CD1c-positive myeloid dendritic cell (primary cell): ENCODE data around the gene KMT2A.

Experiments used
- DNase-seq: peaks from one replicate; pipeline ENCODE4 v3.0.0-alpha.2; 2016; ENCODE audit errors: extremely low spot score

The KMT2A gene

GRCh38 chr11:118488480-118489109 is 52.3 kb downstream of the KMT2A start:
- DNase-seq, result peak; percentile 78

GRCh38 chr11:118491041-118491440 is 54.7 kb downstream of the KMT2A start:
- DNase-seq, result no peak

- DNase-seq, result no peak
These were observed 61.5 kb downstream of the KMT2A start for GRCh38 chr11:118497831-118498230.

GRCh38 chr11:118503216-118503615 is 66.9 kb downstream of the KMT2A start:
- no peak for DNase-seq

- DNase-seq, result no peak
These were observed 75.3 kb downstream of the KMT2A start for GRCh38 chr11:118511601-118512000.

- no peak for DNase-seq
These were observed 77.8 kb downstream of the KMT2A start for GRCh38 chr11:118514103-118514502.

DNA sequence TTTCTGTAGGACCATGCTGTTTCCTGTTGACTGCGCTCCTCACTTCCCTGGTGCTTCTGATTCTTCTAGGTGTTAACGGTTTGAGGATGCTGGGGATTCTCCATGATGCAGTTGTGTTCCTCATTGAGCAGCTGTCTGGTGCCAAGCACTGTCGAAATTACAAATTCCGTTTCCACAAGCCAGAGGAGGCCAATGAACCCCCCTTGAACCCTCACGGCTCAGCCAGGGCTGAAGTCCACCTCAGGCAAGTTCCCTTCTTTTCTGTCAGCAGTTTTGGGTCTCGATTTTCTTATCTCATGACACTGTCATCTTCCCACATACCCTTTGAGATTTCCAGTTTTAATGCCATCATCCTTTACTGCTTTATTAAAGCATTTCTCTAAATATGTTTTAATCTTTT is 83.3 kb downstream of the KMT2A start:
- no peak for DNase-seq

- DNase-seq, result peak; percentile 23
These were observed 85.6 kb downstream of the KMT2A start for GRCh38 chr11:118521892-118522311.

DNA sequence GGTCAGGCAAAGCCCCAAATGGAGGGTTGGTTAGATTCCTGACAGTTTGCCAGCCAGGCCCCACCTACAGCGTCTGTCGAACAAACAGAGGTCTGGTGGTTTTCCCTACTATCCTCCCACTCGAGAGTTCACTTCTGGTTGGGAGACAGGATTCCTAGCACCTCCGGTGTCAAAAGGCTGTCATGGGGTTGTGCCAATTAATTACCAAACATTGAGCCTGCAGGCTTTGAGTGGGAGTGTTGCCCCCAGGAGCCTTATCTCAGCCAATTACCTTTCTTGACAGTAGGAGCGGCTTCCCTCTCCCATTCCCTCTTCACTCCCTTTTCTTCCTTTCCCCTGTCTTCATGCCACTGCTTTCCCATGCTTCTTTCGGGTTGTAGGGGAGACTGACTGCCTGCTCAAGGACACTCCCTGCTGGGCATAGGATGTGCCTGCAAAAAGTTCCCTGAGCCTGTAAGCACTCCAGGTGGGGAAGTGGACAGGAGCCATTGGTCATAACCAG is 86.3 kb downstream of the KMT2A start:
- DNase-seq, result no peak

- DNase-seq, result peak; percentile 9
These were observed 88.1 kb downstream of the KMT2A start for GRCh38 chr11:118524356-118524755.

DNA sequence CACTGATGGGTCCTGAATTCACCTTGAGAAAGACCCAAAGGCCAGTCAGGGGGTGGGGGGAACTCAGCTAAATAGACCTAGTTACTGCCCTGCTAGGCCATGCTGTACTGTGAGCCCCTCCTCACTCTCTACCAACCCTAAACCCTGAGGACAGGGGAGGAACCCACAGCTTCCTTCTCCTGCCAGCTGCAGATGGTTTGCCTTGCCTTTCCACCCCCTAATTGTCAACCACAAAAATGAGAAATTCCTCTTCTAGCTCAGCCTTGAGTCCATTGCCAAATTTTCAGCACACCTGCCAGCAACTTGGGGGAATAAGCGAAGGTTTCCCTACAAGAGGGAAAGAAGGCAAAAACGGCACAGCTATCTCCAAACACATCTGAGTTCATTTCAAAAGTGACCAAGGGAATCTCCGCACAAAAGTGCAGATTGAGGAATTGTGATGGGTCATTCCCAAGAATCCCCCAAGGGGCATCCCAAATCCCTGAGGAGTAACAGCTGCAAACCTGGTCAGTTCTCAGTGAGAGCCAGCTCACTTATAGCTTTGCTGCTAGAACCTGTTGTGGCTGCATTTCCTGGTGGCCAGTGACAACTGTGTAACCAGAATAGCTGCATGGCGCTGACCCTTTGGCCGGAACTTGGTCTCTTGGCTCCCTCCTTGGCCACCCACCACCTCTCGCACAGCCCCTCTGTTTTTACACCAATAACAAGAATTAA is 88.6 kb downstream of the KMT2A start:
- DNase-seq, result no peak

- DNase-seq, result no peak
These were observed 90.4 kb downstream of the KMT2A start for GRCh38 chr11:118526688-118527087.

DNA sequence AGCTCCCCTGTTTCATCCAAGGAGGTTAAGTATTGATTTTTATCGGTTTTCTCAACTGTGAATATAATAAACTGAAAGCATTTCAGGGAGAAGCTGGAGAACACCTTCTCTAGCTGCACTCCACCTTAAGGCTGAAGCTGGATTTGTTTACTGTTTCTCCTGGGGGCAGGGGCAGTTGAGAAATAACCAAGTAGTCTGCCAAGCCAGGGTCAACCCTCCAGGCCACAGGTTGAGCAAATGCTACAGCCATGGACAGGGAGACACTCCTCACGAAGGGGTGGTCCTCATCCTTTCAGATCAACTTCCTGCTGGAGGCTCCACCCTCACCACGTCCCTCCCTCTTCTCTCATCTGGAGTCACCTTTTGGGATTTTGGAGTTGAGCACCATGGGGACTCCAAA is 90.8 kb downstream of the KMT2A start, which contains the start of gene TTC36:
Gene TTC36, plus strand, starts transcription at position 366 of the 400 bp plus-strand sequence. Its CDS starts 21 bp downstream, at position 387.
- no peak for DNase-seq

DNA sequence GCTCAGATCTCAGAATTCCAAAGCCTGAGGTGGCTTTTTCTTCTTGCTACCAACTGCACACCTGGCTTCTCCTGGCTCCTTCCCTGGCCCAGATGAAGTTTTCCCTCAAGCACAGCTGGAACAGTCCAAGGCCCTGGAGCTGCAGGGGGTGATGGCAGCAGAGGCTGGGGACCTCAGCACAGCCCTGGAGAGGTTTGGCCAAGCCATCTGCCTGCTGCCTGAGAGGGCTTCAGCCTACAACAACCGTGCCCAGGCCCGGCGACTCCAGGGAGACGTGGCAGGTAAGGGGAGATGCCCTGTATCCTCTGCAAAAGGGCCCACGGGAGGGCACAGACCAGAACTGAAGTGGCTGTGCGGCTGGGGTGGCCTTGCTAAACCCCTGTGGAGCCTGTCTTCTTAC is 92.2 kb downstream of the KMT2A start:
- DNase-seq, result no peak

- no peak for DNase-seq
These were observed 93.4 kb downstream of the KMT2A start for GRCh38 chr11:118529584-118530175.

- no peak for DNase-seq
These were observed 93.9 kb downstream of the KMT2A start for GRCh38 chr11:118530180-118530682.

GRCh38 chr11:118530683-118531596 is 94.6 kb downstream of the KMT2A start, which contains the start of gene TMEM25:
Gene TMEM25 (plus strand): TSS chr11:118531192. CDS start chr11:118531802, 610 bp downstream.
- DNase-seq, result peak; percentile 33

DNA sequence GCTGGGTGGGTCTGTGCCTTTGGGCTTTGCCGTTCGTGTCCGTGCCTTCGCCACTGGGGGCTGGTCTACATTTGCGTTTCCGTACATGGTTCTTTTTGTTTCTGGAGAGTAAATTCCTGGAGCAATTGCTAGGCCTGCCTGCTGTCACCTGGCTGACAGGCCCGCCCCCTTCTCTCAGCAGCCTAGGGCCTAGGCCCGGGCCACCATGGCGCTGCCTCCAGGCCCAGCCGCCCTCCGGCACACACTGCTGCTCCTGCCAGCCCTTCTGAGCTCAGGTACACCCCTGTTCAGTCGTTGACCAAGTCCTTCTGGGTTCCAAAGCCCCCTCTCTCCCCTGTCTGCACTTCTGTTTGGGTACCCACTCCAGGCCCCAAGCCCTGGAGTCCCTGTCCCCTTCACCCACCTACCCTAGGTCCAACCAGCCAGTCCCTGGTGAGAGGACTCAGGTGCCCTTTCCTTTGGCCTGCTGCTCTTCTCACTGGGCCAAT is 95.3 kb downstream of the KMT2A start:
- DNase-seq, result no peak

DNA sequence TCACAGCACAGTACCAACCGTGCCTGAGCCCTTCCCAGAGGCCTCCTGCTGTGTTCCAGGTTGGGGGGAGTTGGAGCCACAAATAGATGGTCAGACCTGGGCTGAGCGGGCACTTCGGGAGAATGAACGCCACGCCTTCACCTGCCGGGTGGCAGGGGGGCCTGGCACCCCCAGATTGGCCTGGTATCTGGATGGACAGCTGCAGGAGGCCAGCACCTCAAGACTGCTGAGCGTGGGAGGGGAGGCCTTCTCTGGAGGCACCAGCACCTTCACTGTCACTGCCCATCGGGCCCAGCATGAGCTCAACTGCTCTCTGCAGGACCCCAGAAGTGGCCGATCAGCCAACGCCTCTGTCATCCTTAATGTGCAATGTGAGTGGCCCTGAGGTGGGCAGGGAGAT is 95.8 kb downstream of the KMT2A start:
- DNase-seq, result no peak

DNA sequence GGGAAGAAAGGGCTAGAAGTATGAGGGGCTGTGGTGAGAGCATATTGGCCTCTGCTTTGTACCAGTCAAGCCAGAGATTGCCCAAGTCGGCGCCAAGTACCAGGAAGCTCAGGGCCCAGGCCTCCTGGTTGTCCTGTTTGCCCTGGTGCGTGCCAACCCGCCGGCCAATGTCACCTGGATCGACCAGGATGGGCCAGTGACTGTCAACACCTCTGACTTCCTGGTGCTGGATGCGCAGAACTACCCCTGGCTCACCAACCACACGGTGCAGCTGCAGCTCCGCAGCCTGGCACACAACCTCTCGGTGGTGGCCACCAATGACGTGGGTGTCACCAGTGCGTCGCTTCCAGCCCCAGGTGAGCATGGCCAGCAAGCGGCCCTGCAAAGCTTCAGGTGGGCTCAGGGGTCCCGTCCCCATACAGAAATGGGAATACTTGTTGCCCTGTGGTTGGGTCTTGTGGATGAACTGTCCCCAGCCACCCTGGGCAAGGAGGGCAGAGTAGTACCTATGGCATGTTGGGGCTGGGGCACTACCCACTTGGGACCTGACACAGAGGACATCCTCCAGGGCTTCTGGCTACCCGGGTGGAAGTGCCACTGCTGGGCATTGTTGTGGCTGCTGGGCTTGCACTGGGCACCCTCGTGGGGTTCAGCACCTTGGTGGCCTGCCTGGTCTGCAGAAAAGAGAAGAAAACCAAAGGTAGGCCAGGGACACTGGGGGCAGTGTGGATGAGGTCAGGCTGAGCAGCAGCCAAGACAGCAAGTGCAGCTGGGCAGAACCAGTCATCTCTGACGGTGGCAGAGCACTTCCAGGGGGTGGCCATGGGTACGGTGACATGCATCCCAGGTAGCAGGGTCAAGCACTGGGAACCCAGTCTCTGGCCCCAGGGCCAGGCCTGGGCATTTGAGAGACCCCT is 96.8 kb downstream of the KMT2A start:
- DNase-seq, result no peak
